HG02870 (cell line): ENCODE measurements around the gene ARHGAP11A.

ENCODE experiments used
- ATAC-seq: cut with Tn5 transposase; IDR thresholded peaks from one replicate; pipeline ENCODE4 v1.9.1; 2021; ENCODE audit warnings: mild to moderate bottlenecking, moderate library complexity; ENCODE audit not compliant: unreplicated experiment

The ARHGAP11A gene

DNA sequence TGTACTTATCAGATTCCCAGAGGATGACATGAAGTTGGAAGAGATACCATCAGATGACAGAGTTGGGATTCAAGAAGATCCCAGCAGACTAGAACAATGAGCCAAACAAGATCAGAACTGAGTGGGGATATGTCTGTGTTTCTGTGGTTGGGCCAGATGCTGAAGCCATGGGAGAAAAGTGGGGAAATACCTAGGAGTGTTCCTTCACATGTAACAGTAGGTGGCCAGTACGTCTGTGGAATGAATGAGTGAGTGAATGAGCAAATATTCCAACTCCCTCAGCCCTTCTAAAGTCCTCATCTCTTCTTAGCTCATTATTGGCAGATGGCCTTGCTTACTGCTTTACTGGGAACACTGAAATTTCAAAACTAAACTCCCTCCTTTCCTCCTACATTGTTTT, 70.3 kb downstream of the ARHGAP11A start:
- no peak for ATAC-seq

DNA sequence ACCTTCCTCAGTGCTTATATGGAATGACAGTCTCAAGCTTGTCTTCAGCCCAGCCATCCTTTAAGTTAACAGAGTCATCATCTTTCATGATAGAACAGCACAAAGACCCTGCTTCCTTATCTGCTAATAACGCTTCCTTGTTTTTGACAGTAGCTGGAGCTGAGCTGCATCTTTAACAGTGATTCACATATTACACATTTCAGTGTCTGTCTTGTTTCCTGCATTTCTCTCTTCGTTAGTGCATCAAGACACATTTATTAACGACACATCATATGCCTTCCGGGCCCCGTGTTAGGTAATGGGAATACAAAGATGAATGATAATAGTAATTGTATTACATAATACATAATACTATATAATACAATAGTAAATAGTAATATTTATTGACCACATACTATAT, 72.3 kb downstream of the ARHGAP11A start:
- ATAC-seq, result no peak

GRCh38 chr15:32688151-32688639, 72.9 kb downstream of the ARHGAP11A start:
- ATAC-seq, result no peak
